Left ventricle myocardium superior (tissue), 1 donor: ENCODE results near the gene MYO1D. TPM values are rescaled to one million over a fixed set of nuclear protein-coding genes. Genes with fewer than 3 reads are reported as not detected.
"Not testable (repeated sequence)": the region's sequence is repeated elsewhere in the genome, so short reads cannot be mapped to it uniquely, and the experiment has no call there.

Source experiments
- ATAC-seq: fragments of 200-7000 bp; cut with Tn5 transposase; one replicate; pipeline ENCODE4 v1.9.1; 2020; ENCODE audit warnings: mild to moderate bottlenecking, moderate library complexity
- DNase-seq: peaks from one replicate; pipeline ENCODE4 v3.0.0-alpha.2; 2020
- intact Hi-C: fragments of 100-400 bp; cut with micrococcal nuclease; formaldehyde crosslinking; loops from one replicate; pipeline ENCODE4 v1.11.0; 2022
- long read RNA-seq: library from polyadenylated mRNA; unstranded; transcript quantifications from one replicate; pipeline ENCODE4 v2.0.0, GENCODE V29; 2021
- total RNA-seq: library from RNA; stranded (reverse); fragmentation: NEBNext Ultra II Directional; extraction: Animal tissue kit (Norgen Biotek cat#: 25700); gene quantifications from one replicate; pipeline ENCODE4 v1.2.1, GENCODE V29; 2021
- donor health status: DM: no; HTN: yes; CAD: no; lungs with severe emphysema.

Gene MYO1D
- 6.4 TPM for total RNA-seq
- long read RNA-seq, partial matches to known transcripts, result 0 of 2 reads
- long read RNA-seq, other reads (novel, unspliced or antisense), result 2 of 2 reads

DNA sequence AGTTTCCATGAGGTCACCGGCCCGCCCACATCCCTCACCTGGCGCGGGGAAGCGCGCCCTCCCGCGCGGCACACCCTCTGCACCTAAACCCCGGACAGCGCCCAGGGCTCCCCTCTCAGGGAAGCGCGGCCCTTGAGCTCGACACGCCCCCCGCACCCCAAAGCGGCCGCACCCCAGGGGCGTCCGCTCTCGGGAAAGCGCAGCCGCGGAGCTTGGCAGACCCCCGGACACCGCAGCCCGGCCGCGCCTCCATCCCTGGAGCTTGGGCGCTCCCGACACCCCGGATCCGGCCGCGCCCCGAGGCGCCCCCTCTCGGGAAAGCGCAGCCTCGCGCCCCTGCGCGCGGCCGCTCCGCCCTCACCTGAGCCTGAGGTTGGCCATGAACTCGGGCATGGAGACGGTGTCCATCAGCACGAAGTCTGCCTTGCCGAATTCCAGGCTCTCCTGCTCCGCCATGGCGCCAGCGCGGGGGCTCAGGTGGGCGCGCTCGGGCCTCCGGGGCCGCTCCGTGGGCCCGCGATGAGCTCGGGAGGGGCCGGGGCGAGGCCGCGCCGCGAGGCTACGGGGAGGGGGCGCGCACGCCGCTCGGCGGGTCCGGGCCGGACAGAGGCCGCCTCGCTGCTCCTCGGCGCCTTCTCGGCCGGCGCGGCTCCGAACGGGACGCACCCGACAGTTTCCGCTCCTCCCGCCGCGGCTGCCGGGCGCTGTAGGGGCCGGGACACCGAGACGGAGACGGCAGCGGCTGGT is at the start of gene MYO1D:
Gene MYO1D, minus strand, starts transcription at position 708 of the 747 bp plus-strand sequence. Its CDS starts 252 bp downstream, at position 456.
- intact Hi-C loops, result loop anchor here (10.0 kb wide), 1 partner anchor 92 kb away; no protein-coding TSS in a partner anchor
- DNase-seq, result peak; percentile 65
- ATAC-seq, result peak; percentile 55

DNA sequence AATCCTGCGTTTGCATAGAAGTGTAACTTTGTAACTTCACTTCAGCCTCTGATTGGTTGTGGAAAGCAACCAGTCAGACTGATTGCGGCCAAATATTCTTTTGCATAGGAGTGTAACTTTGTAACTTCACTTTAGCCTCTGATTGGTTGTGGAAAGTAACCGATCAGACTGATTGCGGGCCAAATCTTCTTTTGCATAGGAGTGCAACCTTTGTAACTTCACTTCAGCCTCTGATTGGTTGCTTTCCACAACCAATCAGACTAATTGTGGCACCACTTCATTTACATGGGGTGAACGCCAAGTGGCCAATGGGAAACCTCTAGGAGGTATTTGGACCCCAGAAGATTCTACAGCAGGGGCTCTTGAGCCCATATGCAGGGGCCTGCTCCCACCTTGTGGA is 49.3 kb upstream of the MYO1D start:
- ATAC-seq (no peak), DNase-seq (no peak)
- intact Hi-C loops, result no loop called here

DNA sequence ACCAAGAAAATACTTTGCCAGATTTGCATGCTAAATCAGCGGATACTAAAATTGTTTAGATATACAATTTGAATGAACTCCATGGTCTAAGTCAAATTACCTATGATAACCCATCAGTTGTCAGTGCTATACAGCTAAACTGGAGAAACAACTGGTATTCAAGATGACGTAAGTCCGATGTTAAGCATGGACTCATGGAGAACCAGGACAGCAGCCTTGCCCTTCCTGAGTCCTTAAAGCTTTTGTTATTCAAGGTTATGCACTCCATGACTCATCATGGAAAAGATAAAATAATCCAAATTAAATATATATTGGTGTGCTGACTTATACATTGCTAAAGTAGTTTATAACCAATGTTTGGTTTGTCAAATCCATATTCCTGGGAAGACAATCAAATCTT is 47.0 kb upstream of the MYO1D start:
- intact Hi-C loops, ATAC-seq, DNase-seq: not testable (repeated sequence)

DNA sequence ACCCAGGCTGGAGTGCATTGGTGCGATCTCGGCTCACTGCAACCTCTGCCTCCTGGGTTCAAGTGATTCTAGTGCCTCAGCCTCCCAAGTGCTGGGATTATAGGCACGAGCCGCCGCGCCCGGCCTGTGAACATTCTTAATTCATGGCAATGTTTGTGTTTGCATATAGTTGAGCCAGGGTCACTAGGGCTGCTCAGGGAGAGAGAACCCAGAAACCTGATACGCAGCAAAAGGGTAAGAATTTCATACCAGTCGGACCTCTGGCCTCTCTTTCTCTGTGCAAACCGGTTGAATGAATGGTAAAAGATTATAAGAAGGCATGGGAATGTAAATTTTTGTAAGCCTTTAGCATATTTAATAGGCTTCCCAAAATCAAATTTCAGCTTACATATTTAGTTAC is 44.1 kb upstream of the MYO1D start:
- DNase-seq, result no peak
- ATAC-seq, result no peak
- intact Hi-C loops, result no loop called here

DNA sequence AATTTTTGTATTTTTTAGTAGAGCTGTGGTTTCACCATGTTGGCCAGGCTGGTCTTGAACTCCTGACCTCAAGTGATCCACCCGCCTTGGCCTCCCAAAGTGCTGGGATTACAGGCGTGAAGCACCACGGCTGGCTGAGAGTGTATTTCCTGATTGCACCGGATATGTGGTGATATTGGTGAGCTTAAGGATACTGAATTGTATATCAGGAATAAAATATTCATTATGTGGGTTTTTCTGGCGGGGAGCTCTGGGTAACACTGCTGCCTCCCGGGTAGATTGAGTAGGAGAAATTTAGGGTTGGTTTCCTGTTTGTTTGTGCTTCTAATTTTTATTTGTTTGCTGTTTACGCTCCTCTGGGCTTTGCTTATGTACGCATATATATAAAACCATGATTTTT is 43.4 kb upstream of the MYO1D start:
- intact Hi-C loops, result no loop called here
- no peak for ATAC-seq
- no peak for DNase-seq

DNA sequence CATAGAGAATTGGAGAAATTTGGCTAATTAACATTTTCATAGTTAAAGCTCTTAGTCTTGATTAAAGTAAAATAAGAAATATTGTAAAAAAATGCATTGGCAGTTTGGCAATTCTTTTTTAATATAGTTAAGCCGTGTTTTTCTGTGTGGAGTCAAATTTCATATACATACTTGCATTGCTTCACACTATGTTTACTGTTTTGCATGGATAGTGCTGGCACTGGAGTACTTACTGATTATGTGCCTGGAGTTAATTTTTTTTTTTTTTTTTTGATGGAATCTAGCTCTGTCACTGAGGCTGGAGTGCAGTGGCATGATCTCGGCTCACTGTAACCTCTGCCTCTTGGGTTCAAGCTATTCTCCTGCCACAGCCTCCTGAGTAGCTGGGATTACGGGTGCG is 43.0 kb upstream of the MYO1D start:
- intact Hi-C loops, ATAC-seq, DNase-seq: not testable (repeated sequence)

DNA sequence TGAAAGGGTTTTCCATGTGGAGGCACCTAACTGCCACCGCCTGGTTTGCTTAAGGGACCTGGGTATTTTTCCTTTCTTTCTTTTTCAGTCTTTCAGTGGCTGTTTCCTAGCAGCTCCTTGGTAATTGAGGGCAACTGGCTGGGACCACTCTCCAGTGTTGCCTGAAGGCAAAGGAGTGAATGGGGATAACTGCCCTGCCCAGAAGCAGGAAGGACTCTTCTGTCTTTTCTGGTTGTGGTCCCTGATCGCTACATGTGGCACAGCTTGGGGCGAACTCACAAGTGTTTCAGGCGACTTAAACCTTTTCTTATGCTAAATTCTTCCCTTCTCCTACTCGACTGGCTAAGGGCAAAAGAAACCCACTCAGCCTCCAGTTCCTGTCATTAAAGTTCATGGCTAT is 40.9 kb upstream of the MYO1D start:
- ATAC-seq (no peak), DNase-seq (no peak)
- intact Hi-C loops, result no loop called here

DNA sequence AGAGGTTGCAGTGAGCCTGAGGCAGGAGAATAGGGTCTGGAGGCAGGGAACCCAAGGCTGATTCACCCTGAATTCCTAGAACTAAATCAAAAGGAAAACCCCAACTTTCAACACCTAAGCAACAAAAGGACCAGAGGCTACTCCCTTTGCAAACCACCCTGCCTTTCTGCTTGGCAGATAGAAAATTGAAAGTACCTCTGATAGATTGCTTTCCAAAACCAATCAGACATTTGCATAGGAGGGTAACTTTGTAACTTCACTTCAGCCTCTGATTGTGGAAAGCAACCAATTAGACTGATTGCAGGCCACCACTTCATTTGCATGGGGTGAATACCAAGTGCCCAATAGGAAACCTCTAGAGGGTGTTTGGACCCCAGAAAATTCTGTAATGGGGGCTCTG is 40.2 kb upstream of the MYO1D start:
- ATAC-seq (no peak), DNase-seq (no peak)
- intact Hi-C loops, result no loop called here

DNA sequence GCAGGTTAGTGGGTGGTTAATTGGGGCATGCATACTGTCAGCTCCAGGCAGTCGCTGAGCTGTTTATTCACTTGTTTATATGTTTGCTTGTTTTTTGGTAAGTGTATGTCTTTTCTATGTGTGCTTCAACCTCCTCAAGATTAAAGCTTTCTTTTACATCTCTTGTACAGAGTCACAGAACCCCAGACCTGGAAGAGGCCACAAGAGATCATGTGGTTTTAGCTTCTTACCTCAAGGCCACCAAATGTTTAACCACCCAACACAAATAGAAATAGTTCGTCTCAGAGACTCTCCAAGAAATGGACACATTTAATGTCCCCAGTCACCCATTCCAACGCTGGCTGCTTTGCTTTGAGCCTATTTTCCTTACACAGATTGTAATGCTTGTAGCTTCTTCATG is 39.2 kb upstream of the MYO1D start:
- ATAC-seq (no peak), DNase-seq (no peak)
- intact Hi-C loops, result no loop called here

DNA sequence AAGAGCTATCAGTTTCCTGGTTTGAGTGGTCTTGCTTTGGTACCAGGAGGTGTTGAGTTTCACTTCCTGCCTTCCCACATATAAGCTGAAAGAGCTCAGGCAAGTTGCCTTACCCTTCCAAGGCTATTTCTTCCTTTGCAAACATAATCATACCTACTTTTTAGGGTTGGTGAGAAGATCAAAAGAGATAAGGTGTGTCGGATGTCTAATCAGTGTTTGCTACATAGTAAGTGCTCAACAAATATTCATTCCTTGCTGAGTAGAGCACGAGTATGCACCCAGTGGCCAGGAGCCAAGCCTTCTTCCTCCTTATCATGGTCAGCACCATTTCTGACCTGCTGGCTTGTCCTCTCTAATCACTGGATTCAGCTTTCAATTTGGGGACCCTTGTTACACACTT is 38.3 kb upstream of the MYO1D start:
- intact Hi-C loops, result no loop called here
- DNase-seq, result no peak
- ATAC-seq, result no peak

DNA sequence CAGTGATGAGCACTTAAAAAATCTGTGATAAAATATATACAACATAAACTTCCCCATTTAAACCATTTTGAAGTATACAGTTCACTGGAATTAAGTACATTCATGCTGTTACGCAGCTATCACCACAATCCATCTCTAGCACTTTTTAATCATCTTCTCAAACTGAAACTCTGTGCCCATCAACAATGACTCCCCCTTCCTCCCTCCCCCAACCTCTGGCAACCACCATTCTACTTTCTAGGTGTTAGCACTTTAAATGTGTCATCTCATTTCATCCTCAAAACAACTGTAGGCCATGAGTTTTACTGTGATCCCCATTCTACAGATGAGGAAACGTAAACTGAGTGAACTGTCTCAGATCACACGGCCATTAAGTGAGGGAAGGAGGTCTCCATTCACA is 37.3 kb upstream of the MYO1D start:
- intact Hi-C loops, result no loop called here
- DNase-seq, result no peak
- ATAC-seq, result no peak

DNA sequence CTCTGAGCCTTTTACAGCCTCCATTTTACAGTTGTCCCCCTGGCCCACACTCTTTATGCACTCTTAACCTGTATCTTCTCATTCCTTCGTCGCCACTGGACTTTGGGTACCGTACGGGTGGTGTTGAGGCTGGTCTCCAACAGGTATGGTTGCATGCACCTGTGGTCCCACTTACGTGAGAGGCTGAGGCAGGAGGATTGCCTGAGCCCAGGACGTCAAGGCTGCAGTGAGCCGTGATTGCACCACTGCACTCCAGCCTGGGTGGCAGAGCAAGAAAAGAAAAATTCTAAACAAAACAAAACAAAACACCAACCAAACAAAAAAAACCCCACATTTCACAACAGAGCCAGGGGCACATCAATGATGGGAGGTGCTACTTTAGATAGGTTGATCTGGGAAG is 36.7 kb upstream of the MYO1D start:
- DNase-seq (no peak), ATAC-seq (no peak)
- intact Hi-C loops, result no loop called here

DNA sequence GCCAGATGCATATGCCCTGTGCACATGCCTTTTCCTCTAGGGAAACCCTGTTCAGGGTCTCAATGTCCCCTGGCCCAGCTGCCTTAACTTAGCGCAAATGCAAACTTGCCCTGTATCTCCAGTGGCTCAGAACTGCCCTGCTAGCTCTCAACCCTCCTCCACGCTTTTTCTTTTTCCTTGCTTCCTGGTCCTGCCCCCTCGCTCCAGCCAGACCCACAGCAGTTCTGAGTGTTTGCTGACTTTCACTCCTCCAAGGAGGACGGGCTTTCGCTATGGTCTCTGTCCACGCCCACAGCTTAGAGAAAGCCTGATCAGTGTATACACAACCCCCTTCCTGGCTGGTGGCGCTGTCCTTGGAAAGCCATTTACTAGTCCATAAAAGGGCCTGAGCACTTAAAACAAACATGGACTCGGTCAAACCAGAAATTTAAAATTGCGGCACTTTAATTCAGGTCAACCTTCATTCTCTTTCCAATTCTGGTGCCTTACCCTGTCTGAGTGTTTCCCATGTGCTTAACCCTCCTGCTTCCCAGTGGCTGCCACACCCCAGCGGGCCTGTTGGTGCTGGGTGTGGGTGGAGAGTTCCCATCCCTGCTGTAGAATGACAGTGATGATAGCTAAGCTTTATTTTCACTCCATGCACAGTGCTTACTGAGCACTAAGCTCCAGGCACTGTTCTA is 35.4 kb upstream of the MYO1D start:
- DNase-seq (peak; percentile 60), ATAC-seq (peak; percentile 91)
- intact Hi-C loops, result no loop called here

DNA sequence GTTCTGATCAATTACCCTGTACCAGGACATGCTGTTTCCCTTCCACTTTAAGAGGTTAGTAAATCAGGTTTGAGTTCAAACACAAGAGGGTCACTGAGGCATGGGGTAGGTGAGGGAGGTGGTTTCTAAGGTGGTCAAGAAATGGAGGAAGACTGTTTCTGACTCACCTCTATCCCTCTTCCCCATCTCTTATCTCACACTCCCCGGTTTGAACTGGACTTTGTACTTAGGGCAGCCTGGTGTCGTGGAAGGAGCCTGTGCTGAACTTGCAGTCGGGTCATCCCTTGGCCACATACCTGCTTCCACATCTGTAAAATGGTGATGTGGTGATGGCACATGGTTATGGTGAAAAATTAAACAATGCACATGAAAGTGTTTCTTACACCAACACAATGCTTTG is 33.8 kb upstream of the MYO1D start:
- ATAC-seq, result no peak
- intact Hi-C loops, result no loop called here

DNA sequence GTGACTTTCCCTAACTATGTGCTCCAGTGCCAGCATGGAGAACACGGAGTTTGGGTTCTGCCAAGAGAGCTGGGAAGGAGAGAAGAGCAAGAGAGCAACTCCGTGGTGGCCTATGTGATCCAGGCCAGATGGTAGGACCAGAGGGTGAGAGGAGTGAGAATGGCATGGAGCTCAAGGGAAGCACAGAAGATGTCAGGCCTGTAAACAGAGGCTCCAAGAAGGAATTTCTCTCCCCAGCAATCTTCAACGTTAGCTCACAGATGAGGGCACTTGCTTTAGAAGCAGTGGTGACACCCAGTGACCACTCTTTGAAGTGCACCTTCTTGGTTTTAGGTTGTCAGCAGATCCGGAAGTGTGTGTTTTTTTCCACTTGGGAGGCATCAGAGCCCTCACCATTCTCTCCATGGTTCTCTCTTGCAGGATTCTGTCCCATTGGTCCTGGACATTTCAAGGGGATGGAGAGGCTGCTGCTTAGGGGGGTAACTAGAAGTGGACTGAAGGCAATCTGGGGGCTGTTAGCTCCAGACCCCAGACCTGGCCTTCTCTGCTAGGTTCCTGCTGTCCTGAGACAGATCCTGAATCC is 33.0 kb upstream of the MYO1D start:
- no peak for DNase-seq
- intact Hi-C loops, result loop anchor here (10.0 kb wide), 1 partner anchor 125 kb away; no protein-coding TSS in a partner anchor
- ATAC-seq, result peak; percentile 83

More for the DNA sequence above, 33.8 kb upstream of the MYO1D start:
- DNase-seq, result no peak

DNA sequence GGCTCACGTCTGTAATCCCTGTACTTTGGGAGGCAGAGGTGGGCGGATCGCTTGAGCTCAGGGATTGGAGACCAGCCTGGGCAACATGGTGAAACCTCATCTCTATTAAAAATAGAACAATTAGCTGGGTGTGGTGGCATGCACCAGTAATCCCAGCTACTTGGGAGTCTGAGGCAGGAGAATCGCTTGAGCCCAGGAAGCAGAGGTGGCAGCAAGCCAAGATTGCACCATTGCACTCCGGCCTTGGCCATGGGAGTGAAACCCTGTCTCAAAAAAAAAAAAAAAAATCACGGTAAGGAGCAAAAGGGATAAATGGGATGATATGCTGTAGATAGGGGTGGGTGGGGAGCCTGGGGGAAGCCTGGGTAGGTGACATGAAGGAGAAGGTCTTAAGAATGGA is 30.7 kb upstream of the MYO1D start:
- DNase-seq (no peak), ATAC-seq (no peak)
- intact Hi-C loops, result loop anchor here (10.0 kb wide), 1 partner anchor 123 kb away; no protein-coding TSS in a partner anchor

DNA sequence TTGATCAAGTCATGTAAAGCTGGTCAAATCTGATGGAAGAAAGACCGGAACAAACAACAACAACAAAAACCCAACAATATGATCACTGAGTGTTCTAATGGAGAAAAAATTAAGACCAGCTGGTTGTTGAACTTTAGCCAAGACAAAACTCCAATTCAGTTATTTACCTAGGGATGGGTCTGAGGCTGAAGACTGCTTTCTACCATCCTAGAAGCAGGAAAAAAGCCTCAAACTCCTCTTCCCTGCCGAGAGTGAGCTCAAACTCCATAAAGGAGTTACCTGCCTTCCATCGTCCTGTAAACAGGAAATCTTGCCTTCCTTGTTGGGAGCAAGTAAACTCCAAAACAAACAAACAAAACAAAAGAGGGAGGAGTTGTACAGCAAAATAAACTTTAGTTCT is 28.0 kb upstream of the MYO1D start:
- DNase-seq, result no peak
- intact Hi-C loops, result loop anchor here (10.0 kb wide), 1 partner anchor 120 kb away; no protein-coding TSS in a partner anchor
- no peak for ATAC-seq

DNA sequence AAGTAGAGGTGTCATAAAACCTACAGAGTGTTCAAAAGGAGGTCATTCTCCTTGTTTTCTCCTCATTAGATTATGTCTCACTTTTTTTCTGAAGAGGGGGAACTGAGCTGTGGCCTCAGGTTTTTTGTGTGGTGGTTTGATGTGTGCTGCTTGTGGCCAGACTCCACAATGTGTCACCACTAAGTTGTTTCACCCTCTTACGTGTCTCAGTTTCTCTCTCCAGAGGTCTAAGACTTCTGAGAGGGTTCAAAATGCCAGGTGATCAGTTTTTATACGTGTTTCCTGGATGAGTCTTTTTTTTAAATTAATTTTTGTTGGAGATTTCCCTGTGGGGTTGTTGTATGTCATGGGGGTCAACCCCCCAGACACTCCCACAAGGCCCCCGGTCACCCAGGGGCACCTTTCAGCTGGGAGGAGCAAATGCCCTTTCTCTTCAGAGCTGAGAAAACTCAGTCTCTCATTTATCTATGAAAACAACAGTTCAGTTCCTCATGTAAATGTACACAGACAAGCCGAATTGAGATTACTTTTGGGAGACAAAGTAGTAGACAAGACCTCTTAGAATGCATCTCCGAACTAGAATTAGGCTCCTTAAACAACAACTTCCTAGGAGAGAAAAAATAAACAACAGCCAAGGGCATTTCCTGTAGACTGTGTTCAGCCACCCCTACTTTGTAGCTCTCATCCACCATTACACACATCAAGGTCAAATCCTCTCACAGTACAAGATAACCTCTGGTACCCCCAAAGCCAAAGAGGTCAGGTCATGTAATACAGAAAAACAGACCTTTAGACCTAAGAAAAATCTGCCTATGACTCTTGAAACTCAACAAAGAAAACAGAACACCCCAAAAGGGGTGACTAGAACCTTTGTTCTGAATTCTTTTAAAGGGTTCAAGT is 27.1 kb upstream of the MYO1D start:
- DNase-seq, result no peak
- no peak for ATAC-seq
- intact Hi-C loops, result loop anchor here (10.0 kb wide), 1 partner anchor 119 kb away; no protein-coding TSS in a partner anchor

DNA sequence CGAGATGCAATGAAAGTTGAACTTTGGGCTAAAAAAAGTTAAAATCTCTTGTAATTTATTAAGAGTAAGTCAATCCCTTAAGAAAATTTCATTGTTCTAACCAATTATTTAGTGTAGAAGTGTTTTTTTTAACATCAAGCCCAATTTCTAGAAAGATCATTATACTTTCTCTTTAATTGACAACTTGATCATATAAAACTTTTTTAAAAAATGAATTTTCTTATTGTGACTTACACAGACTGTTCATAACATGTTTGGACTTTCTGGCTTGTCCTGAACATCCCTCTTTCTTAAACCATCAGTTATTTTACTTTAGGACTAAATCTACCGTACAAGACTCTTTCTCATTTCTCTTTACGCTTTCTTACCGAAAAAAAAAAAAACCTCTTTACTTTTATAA is 24.8 kb upstream of the MYO1D start:
- no peak for DNase-seq
- intact Hi-C loops, result loop anchor here (10.0 kb wide), 1 partner anchor 117 kb away; no protein-coding TSS in a partner anchor
- no peak for ATAC-seq
